Middle frontal gyrus (tissue), 1 donor: Measurements from ENCODE around the gene TAC4.

Experiments used
- DNase-seq: peaks from one replicate; pipeline ENCODE4 v3.0.0-alpha.2; 2015; ENCODE audit warnings: low spot score; ENCODE audit errors: extremely low spot score

TAC4 gene, protein sequence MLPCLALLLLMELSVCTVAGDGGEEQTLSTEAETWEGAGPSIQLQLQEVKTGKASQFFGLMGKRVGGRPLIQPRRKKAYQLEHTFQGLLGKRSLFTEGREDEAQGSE

DNA sequence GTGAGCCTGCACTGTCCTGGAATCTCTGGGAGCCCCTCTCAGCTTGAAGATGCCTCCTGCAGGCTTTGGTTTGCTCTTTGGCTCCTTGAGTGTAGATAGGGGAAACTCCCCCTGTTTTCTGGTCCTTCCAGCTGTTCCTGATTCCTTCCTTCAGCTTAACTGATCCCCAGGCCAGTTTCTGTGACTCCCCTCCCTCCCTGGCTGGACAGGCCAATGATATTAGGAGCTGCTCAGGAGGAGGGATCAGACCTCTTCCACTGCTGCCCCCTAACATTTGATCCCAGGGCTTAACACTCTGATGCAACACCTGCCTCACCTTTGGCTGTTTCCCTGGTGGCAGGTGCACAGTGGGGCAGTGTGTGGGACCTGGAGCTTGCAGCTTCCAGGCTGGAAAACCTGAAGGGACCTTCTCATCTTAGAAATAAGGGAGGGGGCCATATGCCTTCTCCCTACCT, at the start of gene TAC4:
Gene TAC4, minus strand, starts transcription at position 51 of the 455 bp plus-strand sequence. CDS start 52 bp downstream, outside the sequence.
- no peak for DNase-seq

DNA sequence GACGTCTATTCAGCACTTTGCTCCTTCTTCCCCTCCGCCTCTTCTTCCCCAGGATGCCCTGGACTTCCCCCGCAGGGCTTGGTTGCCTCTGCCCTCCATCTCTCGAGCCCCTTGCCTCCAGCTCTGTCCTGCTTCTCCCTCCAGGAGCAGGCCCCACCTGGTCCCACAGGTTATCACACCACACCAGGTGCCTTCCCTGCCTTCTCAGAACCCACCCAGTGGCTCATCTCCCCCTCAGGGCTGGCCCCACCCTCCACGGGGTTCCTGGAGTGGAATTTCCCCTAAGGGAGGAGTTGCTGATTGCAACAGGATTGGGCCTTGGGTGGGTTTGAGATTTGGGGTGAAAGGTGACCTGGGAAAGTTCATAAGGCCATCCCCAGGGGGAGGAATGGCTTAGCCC, 49.0 kb upstream of the TAC4 start:
- DNase-seq, result no peak

DNA sequence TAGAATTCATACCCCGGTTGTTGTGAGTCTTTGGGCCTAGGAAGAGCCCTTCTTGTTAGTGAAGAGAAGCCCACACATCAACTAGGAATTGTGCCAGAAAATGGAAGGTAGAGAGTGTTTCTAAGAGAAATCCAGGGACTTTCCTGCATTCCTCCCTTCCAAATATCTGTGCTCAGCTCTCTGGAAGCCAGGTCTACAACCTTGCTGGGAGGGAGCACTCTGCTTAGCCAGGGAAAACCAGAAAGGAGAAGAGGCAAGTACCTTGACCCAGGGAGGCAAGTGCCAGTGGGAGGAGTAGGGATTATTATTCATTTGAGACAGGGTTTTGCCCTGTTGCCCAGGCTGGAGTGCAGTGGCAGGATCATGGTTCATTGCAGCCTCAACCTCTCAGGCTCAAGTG, 48.4 kb upstream of the TAC4 start:
- no peak for DNase-seq

DNA sequence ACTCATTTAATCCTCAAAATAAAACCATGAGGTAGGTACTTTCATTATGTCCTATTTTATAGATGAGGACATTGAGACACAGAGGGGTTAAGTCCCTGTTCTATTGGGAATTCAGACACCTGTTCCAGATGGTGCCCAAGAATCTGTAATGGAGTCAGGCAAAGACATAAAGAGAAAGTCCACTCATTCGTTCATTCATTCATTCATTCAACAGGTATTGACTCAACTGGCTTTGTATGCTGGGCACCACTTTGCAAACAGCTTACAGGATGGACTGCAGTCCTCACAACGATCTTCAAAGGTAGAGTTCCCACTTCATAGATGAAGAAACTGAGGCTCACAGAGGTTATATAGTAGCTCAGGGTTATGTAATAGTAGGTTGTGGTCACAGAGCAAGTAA, 47.9 kb upstream of the TAC4 start:
- no peak for DNase-seq

DNA sequence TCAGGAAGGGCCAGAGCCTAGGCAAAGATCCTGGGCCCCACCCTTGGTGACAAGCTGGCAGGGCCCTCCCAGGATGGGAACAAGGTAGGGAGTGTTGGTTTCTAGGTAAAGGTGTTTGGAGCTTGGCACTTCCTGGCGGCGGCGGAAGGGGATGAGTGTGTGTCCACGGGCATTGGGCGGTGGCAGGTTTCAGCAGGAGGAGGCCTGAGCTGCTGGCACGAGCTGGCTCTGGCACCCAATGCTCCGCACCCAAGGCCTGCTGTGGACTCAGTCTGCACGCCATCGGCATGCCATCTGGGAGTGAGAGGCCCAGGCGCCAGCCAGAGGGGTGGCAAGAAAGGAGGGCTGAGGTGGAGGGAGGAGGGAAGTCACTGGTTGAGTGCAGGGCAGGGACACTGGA, 46.9 kb upstream of the TAC4 start:
- no peak for DNase-seq

DNA sequence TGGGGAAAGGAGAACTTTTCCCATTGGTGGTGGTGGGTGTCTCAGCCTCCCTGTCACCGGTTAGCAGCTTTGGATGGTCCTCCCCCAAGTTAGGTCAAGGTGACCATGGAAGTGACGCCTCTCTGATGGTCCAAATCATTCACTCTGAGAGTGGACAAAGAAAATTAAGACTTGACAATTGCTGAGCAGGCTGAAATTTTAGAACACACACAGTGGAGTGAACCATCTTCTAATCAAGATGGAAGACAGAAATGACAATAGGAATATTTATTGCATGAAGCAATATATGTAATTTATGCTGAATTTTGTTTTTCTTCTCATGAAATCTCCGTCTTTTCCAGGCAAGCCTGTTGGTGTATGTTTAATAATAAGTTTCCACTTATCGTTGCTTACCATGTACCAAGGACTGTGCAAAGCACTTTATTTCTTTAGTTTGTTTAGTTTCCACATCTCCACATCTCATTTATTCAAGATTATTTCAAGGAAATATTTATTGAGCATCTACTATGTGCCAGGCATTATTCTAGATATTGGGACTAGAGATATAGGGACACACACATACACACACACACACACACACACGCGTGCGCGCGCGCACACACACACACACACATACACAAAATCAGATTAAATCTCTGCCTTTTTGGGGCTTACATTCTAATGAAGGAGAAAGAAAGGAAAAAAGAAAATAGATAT, 44.0 kb upstream of the TAC4 start:
- no peak for DNase-seq

DNA sequence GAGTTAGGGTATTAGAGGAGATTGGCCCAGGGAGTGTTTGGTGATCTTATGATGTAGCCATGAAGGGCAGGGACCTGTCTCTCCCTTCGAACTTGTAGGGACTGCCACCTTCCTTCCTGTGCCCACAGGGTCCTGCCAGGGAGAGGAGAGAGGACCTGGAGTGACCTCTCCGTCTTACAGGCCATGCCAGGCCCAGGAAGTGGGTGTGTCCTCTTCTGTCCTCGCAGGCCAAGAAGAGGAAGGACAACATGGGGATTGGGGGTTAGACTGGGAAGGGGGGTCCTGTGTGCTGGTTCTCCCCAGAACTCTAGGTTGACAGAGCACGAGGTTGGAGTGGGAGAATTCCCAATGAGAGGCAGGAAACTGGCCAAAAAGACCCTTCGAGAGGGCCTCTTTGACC, 43.4 kb upstream of the TAC4 start:
- DNase-seq, result no peak

DNA sequence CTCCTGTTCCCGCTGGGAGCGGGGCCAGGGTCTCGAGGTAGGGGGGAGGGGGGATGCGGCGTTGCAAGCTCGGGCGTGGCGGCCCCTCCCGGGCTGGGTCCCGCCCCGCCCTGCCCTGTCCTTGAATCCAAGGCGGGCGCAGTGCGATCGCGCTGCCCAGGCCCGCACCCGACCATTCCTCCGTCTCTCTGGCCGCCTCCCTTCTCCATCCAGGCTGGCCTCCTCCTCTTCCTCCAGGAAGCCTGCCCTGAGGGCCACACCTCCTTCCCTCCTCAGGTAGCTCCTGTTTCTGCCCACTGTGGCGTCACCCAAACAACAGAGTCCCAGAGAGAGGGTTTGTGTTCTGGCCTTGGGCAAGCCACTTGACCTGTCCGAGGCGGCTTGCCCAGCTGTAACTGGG, 43.0 kb upstream of the TAC4 start:
- no peak for DNase-seq

DNA sequence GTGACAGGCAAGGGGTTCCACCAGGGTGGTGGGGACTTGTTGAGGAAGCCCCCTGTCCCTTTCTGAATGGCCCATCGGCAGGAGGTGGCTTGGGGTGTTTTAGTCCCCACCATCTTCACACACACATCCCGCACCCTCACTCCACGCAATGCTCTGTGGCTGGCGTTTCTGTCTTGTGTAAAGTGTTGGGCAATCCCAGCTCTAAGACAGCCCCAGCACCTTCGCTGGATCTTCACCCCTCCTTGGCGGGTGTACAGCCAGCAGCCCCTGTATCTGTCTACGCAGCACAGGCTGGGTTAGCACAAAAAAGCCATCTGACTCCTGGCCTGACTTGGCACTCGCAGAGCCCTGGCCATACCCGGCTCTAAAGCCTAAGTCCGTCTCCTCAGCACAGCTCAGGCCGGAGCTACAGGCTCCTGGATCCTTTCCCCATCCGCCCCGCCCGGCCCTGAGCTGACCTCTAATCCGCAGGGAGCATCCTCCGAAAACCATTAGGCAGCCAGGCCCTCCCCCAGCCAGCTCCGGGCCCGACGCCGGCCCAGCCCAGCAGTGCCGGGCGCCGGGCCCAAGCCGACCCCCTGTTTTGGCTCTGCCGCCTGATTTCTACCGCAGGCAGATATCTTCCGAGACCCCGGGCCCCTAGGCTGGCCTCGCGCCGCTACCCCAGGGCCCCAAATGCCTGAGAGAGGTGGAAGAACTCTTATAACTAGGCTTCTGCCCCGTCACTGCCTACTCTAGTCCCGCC, 42.4 kb upstream of the TAC4 start:
- DNase-seq, result no peak

DNA sequence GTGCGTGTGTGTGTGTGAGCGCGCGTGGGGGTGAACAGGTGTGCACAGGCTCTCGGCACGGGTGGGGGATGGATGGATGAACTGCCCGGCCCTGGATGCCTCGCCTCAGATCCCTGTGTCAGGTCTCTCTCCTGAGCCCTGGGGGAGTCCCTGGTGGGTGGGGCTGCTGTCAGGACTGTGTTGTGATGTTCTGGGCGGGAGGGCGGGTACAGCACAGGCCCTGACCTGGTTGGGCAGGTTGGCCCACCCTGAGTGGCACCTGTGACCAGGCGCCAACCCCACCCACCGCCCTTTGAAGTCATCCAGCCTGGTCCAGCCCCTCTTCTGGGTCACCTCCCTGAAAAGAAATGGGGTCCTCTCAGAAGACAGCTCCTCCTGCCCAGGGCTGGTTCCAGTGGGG, 41.6 kb upstream of the TAC4 start:
- DNase-seq, result no peak

DNA sequence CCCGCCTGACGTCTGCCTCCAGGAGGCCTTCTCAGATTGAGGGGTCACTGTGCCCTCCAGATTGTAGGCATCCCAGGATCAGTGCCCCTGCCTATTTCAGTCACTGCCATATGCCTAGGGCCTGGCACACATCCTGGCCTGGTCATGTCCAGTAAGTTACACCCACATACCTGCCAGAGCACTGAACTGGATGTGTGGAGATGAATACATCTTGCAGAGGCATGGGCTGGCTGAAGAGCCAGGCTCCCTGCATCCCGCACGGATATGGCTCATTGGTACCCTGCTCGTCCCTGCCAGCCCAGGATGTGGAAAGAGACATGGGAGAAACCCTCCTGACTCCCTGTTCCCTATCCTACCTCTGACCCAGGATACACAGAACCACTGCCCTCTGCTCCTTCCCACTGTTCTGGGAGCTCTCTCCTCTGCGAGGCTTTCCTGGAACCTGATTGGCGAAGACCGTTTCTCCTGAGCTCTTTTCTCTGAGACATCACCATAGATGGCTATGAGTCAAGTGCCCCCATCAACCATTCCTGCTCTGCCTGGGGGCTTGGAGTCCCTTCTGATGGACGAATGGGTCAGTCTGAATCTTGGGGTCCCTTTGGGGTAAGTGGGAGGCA, 40.0 kb upstream of the TAC4 start:
- no peak for DNase-seq

DNA sequence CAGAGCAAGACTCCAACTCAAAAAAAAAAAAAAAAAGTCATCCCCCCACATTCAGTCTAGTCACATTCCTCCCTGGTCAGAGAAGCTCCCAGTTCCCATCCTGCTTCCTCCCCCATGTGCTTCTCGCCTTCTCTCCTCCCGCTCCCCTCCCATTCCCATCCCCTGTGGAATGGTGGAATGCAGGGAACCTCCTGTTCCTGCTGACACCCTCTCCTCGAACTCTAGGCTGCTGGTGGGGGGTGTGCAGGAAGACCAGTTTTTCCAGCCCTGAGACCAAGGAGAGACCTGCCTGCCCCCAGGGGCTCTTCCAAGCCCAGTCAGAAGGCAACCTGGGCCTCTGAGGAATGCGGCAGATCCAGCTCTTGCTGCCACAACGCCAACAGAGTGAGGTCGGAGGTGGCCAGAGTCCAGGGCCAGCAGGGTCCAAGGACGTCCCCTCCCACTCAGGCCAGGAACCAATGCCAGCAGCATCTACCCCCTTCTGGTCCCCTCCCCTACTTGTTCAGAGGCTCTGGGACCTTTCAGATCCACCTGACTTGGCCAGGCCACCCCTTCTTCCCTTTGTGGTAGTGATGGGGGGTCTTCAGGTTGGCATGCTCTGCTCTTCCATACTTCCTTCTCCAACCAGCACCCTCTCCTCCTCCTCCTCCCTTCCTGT, 39.3 kb upstream of the TAC4 start:
- DNase-seq, result no peak

DNA sequence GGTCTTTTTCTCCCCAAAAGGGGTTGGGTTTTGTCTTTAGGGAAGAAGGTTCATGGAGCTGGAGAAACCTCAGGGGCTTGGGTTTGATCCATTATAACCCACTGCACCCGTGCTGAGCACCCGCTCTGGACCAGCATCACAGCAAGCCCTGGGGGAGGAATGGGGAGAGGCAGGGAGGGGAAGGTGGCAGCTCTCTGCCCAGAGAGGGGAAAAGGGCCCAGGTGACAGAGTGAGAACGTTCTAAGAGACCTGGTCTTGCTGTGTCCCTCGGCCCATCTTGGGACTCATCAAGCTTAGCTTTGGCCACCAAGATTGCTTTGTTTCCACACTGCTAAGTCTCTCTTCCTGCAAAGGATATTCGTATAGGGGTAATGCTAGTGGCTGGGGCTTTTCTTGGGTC, 38.2 kb upstream of the TAC4 start:
- DNase-seq, result no peak

DNA sequence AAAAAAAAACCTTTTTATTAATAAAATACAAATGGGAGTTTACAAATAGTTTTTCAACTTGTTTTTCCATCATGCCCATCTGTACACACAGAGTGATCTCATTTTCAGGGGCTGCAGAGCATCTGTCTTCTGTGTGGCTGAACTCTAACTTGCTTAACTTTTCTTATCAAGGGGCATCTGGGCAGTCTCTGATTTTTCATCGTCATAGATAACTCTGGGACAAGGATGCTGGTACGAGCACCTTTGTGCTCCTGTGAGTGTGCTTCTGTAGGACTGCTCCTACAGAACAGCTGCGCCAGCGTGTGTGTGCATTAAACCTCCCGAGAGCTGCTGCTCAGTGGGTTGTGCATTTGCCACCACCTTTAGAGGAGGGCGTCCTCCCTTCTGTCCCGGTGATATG, 34.6 kb upstream of the TAC4 start:
- no peak for DNase-seq

DNA sequence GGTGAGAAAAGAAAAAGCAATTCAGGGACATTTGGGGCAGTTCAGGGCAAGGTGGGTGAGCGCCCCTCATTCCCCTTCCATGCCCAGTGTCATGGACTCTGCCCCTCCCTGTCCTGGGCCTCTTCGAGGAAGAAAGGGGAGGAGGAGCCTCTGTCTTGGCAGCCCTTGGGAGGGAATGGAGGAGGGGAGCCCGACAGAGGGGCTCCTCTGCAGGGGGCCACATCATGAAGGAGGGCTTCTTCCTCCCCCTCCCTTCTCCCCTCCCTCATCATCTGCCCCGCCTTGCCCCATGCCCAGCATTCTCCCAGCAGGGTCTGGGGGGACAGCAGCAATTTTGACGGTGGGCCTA, 33.2 kb upstream of the TAC4 start:
- DNase-seq, result no peak

DNA sequence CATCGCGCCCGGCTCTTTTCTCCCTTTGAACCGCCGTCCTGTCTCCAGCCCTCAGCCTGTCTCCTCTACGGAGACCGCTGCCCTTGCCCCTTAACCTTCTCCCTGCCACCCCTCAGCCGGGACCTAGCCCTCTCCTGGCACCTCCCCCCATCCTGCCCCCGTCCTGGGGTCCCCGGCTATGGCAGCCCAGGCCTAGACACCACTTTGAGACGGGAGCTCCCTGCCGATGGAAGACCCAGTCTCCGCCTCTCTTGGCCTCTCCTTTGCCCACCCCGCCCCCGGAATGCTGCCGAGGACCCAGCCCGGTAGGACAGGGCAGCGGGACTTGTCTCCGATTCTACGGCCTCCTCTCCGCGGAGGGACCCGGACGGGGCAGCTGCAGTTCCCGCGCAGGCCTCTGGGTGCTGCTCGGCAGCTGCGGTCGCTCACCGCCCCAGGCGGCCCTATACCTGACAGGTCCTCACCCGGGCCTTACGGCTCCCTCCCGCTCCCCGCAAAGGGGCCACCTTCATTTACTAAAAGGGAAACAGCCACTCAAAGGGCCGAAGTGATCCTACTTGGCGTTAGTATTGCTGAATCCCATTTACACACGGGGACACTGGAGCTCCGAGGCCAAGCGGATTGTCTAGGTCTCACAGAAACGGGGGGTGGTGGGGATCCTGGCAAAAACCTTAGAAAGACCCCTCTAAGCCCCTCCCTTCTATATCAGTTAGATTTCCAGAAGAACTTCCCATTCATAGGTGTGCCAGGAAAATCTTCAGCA, 32.6 kb upstream of the TAC4 start:
- DNase-seq, result peak; percentile 29

DNA sequence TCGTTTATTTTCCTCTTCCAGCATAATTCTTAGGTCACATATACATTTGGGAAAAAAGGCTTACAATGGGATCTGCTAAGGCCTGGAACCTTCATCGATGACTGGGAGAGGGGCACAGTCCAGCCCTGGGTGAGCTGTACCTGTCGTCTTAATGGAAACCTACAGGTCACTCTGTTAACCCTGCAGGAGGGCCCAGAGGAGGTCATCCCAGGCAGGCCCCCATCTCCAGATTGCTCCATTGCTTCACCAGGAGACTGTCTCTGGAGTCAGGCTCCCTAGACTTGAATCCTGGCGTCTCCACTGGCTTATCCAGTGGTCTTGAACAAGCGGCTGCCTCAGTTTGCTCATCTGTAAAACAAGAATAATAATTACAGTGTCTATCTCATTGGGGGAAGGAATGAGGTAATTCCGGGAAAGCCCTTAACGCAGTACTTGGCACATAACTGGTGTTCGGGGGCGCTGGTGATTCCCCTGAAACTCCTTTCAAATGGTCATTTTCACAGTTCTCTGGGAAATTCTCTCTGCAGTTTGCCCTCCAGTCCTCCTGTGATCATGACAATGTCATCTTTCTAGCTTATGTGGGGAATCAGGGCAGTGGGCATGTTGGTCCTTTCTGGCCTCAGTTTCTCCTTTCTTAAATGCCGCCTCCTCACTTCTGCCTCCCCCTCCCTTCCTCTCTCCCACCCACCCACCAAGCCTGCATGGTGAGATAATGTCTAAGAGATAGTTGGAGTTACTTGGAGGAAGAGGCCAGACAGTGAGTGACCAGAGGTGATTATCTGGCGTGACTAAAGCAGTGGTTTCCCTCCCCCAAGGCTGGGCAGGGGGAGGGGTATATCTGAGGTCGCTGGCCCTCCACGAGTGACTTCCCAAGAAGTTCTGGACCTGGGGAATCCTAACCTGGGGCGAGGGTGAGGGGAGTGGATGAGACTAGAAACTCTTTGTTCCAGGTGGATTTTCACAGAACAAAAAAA, 31.3 kb upstream of the TAC4 start:
- DNase-seq, result no peak

DNA sequence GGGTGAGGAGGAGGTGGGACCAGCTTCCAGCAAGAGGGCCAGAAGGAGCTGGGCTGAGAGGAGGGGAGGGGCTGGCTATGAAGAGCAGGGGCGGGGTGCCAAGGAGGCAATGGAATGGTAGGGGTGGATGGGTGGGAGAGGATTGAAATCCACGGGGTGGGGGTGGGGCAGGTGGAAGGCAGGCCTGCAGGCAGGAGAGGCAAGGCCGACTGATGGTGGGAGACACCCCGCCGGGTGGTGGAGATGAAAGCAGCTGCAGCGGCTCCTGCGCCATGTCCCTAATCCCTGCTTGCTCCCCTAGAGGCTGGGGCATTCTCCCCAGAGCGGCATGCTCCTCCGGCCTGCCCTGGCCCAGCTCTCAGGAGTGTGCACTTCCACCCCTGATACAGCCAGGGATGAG, 27.8 kb upstream of the TAC4 start:
- no peak for DNase-seq

DNA sequence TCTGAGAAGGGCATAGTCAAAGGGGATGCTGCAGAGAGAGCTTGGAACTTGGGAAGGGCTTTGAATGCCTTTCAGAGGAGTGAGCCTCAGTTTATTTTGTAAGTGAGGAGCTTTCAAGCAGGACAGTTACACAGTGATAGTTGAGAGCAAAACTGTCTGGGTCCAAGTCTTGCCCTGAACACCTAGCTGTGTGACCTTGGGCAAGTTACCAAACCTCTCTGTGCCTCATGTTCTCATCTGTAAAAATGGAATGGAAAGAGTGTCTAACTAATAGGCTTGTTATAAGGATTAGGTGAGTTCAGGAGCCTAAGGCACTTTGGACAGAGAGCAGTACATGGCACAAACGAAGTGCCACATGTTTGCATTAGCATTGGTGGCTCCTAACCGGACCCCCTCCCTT, 27.0 kb upstream of the TAC4 start:
- DNase-seq, result no peak

DNA sequence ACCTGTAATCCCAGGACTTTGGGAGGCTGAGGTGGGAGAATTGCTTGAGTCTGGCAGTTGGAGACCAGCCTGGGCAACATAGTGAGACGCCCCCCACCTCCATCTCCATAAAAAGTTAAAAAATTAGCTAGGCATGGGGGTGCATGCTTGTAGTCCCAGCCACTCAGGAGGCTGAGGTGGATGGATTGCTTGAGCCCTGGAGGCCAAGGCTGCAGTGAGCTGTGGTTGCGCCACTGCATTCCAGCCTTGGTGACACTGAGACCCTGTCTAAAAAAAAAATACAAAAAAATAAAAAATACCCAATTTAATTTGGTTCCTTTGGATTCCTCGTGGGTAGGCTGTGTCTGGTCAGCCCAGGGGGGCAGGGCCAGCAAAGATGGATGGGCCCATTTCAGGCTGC, 26.1 kb upstream of the TAC4 start:
- DNase-seq, result no peak
